Mammary epithelial cell (primary cell): ENCODE data around the gene SMIM13.

ENCODE experiments used
- CTCF ChIP-seq, 2 donors: IDR thresholded peaks in 1 of 2; conservative IDR thresholded peaks in 1 of 2; 2 replicates each; pipeline ENCODE4 v1.5.1; 2011 to 2012; ENCODE audit warnings: inconsistent platforms in 2 of 2, low read length in 2 of 2, mild to moderate bottlenecking in 2 of 2, control low read depth in 1 of 2, low read depth in 1 of 2; ENCODE audit not compliant: insufficient read depth in 1 of 2; ENCODE audit errors: extremely low read depth in 1 of 2
- EZH2 ChIP-seq: IDR thresholded peaks from 2 replicates; pipeline ENCODE4 v1.6.1; 2012; ENCODE audit warnings: low read length, inconsistent platforms, borderline replicate concordance

GRCh38 chr6:11185204-11185842 is 91.7 kb downstream of the SMIM13 start:
- TF ChIP-seq EZH2, result no peak
- no peak for TF ChIP-seq CTCF (conservative IDR thresholded peaks at IDR 0.05 in 1 of 2, IDR thresholded peaks at IDR 0.05 in 1 of 2; ENCODE audit: extremely low read depth in 1 of 2, insufficient read depth in 1 of 2, low read depth in 1 of 2, low read length in 2 of 2)
